Peyer's patch (tissue), 4 donors: Measurements from ENCODE around the gene KCNMA1. TPM values are rescaled to one million over a fixed set of nuclear protein-coding genes. Genes with fewer than 3 reads are reported as not detected.
"Not testable (repeated sequence)": the region's sequence is repeated elsewhere in the genome, so short reads cannot be mapped to it uniquely, and the experiment has no call there.

ENCODE experiments used
- DNase-seq, 3 donors: peaks; one replicate each; pipeline ENCODE4 v3.0.0-alpha.2; 2017 to 2019
- H3K27ac ChIP-seq, 4 donors: fragments of 200-600 bp; sonication (generic); one replicate each; pipeline ENCODE4 v1.5.1; 2016 to 2019
- H3K27me3 ChIP-seq, 2 donors: fragments of 200-600 bp; sonication (generic); one replicate each; pipeline ENCODE4 v1.5.1; 2019
- H3K36me3 ChIP-seq, 3 donors: fragments of 200-600 bp; sonication (generic); one replicate each; pipeline ENCODE4 v1.5.1; 2016 to 2019
- H3K4me1 ChIP-seq, 4 donors: fragments of 200-600 bp; sonication (generic); one replicate each; pipeline ENCODE4 v1.5.1; 2016 to 2019
- H3K4me3 ChIP-seq, 4 donors: fragments of 200-600 bp; sonication (generic); 1 replicate in 3 of 4; 2 replicates in 1 of 4; pipeline ENCODE4 v1.5.1; 2016 to 2019; ENCODE audit warnings: mild to moderate bottlenecking in 1 of 4
- H3K9me3 ChIP-seq, 4 donors: fragments of 200-600 bp; sonication (generic); one replicate each; pipeline ENCODE4 v1.5.1; 2016 to 2019; ENCODE audit warnings: mild to moderate bottlenecking in 1 of 4
- CTCF ChIP-seq, 6 experiments: fragments of 450-650 bp in 4 of 6; fragments of 200-600 bp in 2 of 6; sonication (generic) in 1 of 6; IDR thresholded peaks; one replicate each; pipeline ENCODE4 v1.5.1; 2017 to 2019; ENCODE audit warnings: antibody characterized with exemption in 6 of 6, mild to moderate bottlenecking in 3 of 6, moderate library complexity in 1 of 6
- POLR2A ChIP-seq, 2 donors: fragments of 450-650 bp; IDR thresholded peaks; one replicate each; pipeline ENCODE4 v1.5.1; 2017; ENCODE audit warnings: antibody characterized with exemption in 2 of 2, mild to moderate bottlenecking in 2 of 2, moderate library complexity in 2 of 2
- total RNA-seq, 4 donors: library from RNA; depleted of rRNA; stranded (reverse); fragments of >200 nt; gene quantifications; one replicate each; pipeline ENCODE4 v1.1.0, GENCODE V29; 2016

Gene KCNMA1
- total RNA-seq, 4 donors from 2014 or later = 17.8 to 29.1 (median 23.9) TPM

GRCh38 chr10:77348082-77348481 lies 289.5 kb downstream of the KCNMA1 start:
- no peak overlapping the region for H3K4me3 ChIP-seq
- H3K4me1 ChIP-seq = no peaks in the 10 kb centered on the region
- DNase-seq = no peak
- TF ChIP-seq CTCF (IDR thresholded peaks at IDR 0.05) (no peak), POLR2A (IDR thresholded peaks at IDR 0.05) (no peak)
- no peaks in the 10 kb centered on the region for H3K9me3 ChIP-seq
- H3K36me3 ChIP-seq = no peaks in the 10 kb centered on the region
- no peak overlapping the region for H3K27ac ChIP-seq
- no peaks in the 10 kb centered on the region for H3K27me3 ChIP-seq

- H3K27me3 ChIP-seq = no peaks in the 10 kb centered on the region
- DNase-seq = no peak
- H3K9me3 ChIP-seq = no peaks in the 10 kb centered on the region
- H3K27ac ChIP-seq = no peak overlapping the region
- H3K4me1 ChIP-seq = no peaks in the 10 kb centered on the region
- H3K36me3 ChIP-seq = no peaks in the 10 kb centered on the region
- TF ChIP-seq CTCF (IDR thresholded peaks at IDR 0.05) (no peak), POLR2A (IDR thresholded peaks at IDR 0.05) (no peak)
- no peak overlapping the region for H3K4me3 ChIP-seq
Observed at GRCh38 chr10:77347052-77347451, 290.6 kb downstream of the KCNMA1 start.

GRCh38 chr10:77341055-77341454 lies 296.6 kb downstream of the KCNMA1 start:
- Histone ChIP-seq H3K4me3 (no peak overlapping the region), H3K27ac (no peak overlapping the region), H3K4me1 (no peaks in the 10 kb centered on the region), H3K36me3 (no peaks in the 10 kb centered on the region), H3K9me3 (no peaks in the 10 kb centered on the region), H3K27me3 (no peaks in the 10 kb centered on the region)
- DNase-seq = no peak
- no peak for TF ChIP-seq CTCF (IDR thresholded peaks at IDR 0.05)
- TF ChIP-seq POLR2A (IDR thresholded peaks at IDR 0.05) = no peak

- not testable (repeated sequence) for H3K36me3 ChIP-seq, H3K27ac ChIP-seq, H3K27me3 ChIP-seq, H3K4me3 ChIP-seq, H3K4me1 ChIP-seq, DNase-seq, H3K9me3 ChIP-seq
Observed at GRCh38 chr10:77339872-77340271, 297.7 kb downstream of the KCNMA1 start.

GRCh38 chr10:77339166-77339565 lies 298.4 kb downstream of the KCNMA1 start:
- Histone ChIP-seq H3K4me1 (no peaks in the 10 kb centered on the region), H3K9me3 (no peaks in the 10 kb centered on the region), H3K27me3 (no peaks in the 10 kb centered on the region), H3K4me3 (no peak overlapping the region), H3K27ac (no peak overlapping the region), H3K36me3 (no peaks in the 10 kb centered on the region)
- DNase-seq = no peak
- TF ChIP-seq POLR2A (IDR thresholded peaks at IDR 0.05) (no peak), CTCF (IDR thresholded peaks at IDR 0.05) (no peak)

GRCh38 chr10:77338143-77338542 lies 299.5 kb downstream of the KCNMA1 start:
- H3K4me3 ChIP-seq = no peak overlapping the region
- H3K27me3 ChIP-seq = no peaks in the 10 kb centered on the region
- no peaks in the 10 kb centered on the region for H3K36me3 ChIP-seq

More at GRCh38 chr10:77338143-77338542, 299.5 kb downstream of the KCNMA1 start:
- TF ChIP-seq POLR2A (IDR thresholded peaks at IDR 0.05) = no peak
- no peak for TF ChIP-seq CTCF (IDR thresholded peaks at IDR 0.05)
- H3K27ac ChIP-seq = no peak overlapping the region
- H3K9me3 ChIP-seq = no peaks in the 10 kb centered on the region
- DNase-seq = no peak
- no peaks in the 10 kb centered on the region for H3K4me1 ChIP-seq
